Stimulated activated CD4-positive, alpha-beta T cell treated with anti-CD3 and anti-CD28 coated beads, Interleukin-15, amount 100 ng/mL, for 24 hours (primary cell): ENCODE measurements around the gene TCHH.
"Not testable (repeated sequence)": the region's sequence is repeated elsewhere in the genome, so short reads cannot be mapped to it uniquely, and the experiment has no call there.

ENCODE experiments used
- DNase-seq: peaks from one replicate; pipeline ENCODE4 v3.0.0-alpha.2; 2020

The TCHH gene

DNA sequence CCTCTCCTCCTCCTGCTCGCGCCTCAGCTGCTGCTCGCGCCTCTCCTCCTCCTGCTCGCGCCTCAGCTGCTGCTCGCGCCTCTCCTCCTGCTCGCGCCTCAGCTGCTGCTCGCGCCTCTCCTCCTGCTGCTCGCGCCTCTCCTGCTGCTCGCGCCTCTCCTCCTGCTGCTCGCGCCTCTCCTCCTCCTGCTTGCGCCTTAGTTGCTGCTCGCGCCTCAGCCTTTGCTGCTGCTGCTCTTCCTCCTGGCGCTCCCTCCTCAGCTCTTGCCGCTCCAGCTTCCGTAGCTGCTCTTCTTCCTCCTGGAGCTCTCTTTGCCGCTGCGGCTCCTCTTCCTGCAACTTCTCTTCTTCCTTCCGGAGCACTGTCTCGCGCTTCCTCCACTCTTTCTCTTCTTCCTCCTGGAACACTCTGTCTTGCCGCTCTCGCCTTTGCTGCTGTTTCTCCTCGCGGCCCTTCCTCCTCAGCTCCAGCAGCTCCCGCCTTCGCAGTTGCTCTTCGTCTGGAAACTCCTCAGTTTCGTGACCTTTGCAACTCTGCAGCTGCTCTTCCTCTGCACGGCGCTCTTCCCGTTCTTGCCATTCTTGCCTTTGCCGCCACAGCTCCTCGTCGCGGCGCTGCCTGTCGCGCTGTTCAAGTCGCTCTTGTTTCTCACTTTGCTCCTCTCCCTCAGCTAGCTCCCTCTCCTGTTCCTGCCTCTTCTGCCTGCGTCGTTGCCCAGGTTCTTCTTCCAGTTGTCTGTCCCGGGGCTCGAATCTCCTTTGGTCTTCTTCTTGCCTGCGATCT, 3.0 kb downstream of the TCHH start:
- DNase-seq: peak; percentile 30

DNA sequence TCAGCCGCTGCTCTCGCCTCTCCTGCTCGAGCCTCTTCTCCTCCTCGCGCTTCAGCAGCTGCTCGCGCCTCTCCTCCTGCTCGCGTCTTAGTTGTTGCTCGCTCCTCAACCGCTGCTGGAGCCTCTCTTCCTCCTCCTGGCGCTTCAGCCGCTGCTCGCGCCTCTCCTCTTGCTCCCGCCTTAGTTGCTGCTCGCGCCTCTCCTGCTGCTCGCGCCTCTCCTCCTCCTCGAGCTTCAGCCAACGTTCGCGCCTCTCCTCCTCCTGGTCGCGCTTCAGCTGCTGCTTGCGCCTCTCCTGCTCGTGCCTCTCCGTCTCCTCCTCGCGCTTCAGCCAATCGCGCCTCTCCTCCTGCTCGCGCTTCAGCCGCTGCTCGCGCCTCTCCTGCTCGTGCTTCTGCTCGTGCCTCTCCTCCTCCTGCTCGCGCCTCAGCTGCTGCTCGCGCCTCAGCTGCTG, 3.7 kb downstream of the TCHH start:
- peak; percentile 62 for DNase-seq

DNA sequence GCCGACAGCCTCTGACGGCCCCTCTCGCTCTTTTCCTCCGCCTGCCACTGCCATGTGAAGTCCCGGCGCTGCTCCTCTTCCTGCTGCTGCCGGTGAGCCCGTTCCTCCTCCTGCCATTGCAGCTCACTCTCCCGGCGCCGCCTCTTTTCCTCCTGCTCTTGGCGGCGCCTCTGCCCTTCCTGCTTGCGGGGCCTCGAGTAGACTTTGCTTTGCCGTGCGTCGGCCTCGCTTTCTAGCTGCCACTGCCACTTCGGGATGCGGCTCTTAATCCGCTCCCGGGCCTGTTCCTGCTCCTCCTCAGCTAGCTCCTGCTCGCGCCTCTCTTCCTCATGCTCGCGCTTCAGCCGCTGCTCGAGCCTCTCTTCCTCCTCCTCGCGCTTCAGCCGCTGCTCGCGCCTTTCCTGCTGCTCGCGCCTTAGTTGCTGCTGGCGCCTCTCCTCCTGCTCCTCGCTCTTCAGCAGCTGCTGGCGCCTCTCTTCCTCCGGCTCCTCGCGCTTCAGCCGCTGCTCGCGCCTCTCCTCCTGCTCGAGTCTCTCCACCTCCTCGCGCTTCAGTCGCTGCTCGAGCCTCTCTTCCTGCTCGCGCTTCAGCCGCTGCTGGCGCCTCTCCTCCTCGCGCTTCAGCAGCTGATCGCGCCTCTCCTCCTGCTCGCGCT, 4.3 kb downstream of the TCHH start:
- peak; percentile 57 for DNase-seq

DNA sequence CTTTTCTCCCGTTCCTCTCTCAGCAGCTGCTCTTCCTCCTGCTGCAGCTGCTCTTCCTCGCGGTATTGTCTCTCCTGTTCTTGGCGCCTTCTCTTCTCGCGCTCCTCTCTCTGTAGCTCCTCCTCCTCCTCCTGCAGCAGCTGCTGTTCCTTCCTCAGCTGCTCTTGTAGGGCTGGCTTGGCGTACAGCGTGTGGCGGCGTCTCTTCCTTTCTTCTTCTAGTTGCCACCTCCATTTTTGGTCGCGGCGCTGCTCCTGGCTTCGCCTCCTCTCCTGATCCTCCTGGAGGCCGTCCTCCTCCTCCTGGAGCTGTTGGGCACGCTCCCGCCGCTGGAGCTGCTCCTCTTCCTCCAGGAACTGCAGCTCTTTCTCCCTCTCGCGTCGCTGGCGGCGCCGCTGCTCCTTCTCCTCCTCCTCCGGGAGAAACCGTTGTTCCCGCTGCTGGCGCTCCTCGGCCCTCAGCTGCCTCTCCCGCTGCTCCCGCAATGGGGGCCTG, 4.8 kb downstream of the TCHH start:
- DNase-seq: peak; percentile 60

DNA sequence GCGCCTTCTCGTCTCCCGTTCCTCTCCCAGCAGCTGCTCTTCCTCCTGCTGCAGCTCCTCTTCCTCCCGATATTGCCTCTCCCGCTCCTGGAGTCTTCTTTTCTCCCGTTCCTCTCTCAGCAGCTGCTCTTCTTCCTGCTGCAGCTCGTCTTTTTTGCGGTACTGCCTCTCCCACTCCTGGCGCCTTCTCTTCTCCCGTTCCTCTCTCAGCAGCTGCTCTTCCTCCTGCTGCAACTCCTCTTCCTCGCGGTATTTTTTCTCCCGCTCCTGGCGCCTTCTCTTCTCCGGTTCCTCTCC, 5.3 kb downstream of the TCHH start:
- DNase-seq: no peak

DNA sequence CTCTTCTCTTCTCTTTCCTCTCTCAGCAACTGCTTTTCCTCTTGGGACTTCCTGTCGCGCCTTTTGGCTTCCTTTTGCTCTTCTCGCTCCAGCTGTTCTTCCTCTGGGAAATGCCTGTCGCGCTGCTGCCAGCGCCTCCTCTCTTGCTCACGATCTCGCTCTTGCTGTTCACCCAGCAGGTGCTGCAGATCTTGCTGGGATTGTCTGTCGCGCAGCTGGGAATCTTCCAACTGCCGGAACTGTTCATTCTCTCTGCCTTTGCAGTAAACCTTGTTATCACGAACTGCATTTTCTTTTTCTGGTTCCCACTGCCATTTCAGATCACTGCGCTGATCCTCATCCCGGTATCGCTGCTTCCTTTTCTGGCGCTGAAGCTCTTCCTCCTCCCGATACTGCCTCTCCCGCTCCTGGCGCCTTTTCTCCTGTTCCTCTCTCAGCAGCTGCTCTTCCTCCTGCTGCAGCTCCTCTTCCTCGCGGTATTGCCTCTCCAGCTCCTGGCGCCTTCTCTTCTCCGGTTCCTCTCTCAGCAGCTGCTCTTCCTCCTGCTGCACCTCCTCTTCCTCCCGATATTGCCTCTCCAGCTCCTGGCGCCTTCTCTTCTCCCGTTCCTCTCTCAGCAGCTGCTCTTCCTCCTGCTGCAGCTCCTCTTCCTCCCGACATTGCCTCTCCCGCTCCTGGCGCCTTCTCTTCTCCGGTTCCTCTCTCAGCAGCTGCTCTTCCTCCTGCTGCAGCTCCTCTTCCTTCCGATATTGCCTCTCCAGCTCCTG, 5.8 kb downstream of the TCHH start:
- peak; percentile 8 for DNase-seq

DNA sequence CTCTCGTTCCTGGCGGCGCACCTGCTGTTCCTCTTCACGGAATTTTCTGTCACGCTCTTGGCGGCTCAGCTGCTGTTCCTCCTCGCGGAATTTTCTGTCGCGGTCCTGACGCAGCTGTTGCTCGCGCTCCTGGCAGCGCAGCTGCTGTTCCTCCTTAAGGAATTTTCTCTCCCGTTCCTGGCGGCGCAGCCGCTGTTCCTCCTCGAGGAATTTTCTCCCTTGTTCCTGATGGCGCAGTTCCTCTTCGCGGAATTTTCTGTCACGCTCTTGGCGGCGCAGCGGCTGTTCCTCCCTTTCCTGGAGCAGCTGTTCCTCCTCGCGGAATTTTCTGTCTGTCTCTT, 6.4 kb downstream of the TCHH start:
- DNase-seq: peak; percentile 1

DNA sequence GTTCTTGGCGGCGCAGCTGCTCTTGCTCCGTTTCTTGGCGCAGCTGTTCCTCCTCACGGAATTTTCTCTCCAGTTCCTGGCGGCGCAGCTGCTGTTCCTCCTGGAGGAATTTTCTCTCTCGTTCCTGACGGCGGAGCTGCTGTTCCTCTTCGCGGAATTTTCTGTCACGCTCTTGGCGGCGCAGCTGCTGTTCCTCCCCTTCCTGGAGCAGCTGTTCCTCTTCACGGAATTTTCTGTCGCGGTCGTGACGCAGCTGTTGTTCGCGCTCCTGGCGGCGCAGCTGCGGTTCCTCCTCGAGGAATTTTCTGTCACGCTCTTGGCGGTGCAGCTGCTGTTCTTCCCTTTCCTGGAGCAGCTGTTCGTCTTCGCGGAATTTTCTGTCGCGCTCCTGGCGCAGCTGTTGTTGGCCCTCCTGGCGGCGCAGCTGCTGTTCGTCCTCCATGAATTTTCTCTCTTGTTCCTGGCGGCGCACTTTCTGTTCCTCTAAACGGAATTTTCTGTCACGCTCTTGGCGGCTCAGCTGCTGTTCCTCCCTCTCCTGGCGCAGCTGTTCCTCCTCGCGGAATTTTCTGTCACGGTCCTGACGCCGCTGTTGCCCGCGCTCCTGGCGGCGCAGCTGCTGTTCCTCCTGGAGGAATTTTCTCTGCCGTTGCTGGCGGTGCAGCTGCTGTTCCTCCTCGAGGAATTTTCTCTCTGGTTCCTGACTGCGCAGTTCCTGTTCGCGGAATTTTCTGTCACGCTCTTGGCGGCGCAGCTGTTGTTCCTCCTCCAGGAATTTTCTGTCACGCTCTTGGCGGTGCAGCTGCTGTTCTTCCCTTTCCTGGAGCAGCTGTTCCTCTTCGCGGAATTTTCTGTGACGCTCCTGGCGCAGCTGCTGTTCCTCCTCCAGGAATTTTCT, 7.0 kb downstream of the TCHH start:
- DNase-seq: peak; percentile 8

DNA sequence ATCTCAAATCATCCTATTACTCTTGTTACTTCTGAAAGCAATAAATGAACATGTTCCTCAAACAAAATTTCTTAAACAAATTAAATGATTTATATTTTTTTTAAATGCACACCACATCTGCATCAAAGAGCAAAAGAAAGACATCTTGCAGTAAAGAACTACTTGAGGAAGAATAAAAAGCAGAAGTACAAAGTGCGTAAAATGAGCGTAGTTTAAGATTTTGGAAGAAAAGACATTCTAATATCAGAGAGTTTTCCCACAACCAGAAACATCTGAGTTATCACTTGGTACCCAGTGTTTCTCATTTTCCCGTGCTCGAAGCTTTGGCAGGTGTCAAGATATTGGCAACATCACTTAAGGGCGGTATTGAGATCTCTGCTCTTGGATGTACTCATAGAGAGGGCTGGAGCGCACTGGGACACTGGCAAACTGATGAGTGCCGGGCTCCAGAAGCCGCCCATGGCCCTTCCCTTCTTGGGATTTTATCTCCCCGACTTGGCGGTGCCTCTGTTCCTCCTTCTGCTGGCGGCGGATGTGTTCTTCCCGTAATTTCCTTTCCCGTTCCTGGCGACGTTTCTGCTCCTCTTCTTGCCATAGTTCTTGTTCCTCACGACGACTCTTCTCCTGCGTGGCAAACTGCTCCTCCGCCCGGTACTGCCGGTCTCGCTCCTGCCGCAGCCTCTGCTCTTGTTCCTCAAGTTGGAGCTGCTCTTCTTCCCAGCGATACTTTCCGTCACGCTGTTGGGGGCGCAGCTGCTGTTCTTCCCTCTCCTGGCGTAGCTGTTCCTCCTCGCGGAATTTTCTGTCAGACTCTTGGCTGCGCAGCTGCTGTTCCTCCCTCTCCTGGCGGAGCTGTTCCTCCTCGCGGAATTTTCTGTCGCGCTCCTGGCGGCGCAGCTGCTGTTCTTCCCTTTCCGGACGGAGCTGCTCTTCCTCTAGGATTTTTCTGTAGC, 7.9 kb downstream of the TCHH start:
- peak; percentile 17 for DNase-seq

DNA sequence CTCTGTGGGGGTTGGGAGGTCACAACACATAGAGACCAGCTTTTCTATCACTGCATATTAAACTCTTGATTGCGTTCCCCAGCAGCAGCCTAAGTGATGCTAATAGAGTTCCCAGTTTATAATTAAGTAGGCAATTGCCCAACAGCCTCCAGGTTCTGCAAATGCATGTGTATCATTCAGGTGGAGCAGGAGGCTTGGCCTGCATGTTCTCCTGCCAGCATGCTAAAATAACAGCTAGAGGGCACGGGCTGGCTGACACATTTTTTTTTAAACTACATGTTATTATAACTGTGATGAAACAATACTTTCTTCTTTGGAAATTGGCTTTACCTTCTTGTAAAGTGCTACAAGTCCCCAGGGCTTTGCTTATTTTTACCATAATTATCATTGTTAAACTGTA, 10.4 kb downstream of the TCHH start:
- no peak for DNase-seq

DNA sequence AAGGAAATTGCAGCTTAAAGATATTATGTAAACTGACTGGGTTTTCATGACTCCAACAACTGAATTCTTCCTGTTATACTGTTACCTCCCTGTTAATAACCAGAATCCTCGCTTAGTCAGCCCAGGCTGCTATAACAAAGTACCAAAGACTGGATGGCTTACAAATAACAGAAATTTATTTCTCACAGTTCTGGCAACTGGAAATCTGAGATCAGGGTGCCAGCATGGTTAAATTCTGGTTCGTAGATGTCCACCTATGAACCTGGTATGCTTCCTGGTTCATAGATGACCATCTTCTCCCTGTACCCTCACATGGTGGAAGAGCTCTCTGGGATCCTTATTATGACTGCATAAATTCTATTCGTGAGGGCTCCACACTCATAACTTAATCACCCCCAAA, 18.3 kb downstream of the TCHH start:
- no peak for DNase-seq

DNA sequence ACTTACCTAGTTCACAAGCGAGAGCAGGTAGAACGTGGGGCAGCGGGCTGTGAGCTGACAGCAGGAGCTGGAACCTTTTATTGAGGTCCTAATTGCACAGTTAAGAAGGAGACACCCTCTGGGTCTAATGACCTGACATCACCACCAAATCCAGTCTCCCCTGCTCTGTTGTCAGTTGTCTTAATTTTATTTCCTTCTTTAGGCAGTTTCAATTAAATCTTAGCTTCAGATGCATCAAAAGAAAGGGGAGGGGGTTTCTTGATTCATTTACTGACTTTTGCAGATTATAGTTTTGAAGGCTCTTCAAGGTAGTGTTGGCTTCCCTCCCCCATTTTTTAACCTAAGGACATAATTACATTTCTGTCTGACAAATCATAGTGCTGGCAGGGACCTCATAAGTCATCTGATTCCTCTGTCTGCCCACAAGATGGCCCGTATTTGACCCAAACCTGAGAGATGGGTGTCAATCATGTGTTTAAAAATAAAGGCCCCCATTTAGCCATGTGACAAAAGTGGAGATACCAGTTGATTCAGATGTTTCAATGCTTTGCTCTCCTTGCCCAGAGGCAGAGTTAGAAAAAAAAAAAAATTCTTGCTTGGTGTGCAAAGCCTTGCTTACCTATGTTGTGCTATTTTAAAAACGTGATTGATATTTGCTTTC, 26.1 kb downstream of the TCHH start, which contains the start of gene TCHHL1:
TCHHL1 (minus strand) TSS at position 51 of the 661 bp plus-strand sequence. CDS start 921 bp downstream, outside the sequence.
- no peak for DNase-seq

DNA sequence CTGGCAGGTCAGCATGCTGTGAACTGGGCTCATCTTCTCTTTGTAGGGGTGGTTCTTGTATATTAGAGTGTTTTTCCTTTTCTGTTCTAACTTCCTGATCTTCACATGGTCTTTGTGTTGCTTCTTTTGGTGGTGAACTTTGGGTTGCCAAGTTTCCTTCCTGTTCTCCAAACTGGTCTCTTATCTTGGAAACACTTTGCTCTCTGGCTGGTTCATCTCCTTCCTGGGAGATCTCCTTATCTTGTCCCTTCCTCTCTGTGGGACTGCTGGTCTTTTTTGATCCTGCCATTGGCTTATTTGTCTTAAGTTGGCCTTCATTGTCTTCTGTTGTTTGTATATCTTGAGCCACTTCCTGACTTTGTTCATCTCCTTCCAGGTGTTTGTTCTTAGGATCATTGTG, 28.5 kb downstream of the TCHH start:
- no peak for DNase-seq

DNA sequence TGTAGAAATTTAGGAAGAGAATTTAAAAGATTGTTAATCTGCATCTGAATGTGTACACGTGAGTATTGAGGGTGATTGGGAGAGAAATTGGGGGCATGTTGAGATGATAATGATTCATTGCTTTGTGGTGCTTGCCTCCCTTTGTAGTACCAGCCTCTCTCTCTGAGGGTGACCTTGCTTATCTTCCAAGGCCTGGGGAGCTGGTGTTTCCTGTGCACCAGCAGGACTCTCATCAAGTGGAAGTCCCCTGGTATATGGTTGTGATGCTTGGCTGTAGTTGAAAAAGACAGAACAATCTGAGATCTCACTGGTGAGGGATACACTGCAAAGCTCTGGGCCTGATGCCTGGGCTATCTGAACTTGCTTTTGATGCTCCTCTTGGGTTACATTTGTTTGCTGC, 30.4 kb downstream of the TCHH start:
- DNase-seq: no peak

DNA sequence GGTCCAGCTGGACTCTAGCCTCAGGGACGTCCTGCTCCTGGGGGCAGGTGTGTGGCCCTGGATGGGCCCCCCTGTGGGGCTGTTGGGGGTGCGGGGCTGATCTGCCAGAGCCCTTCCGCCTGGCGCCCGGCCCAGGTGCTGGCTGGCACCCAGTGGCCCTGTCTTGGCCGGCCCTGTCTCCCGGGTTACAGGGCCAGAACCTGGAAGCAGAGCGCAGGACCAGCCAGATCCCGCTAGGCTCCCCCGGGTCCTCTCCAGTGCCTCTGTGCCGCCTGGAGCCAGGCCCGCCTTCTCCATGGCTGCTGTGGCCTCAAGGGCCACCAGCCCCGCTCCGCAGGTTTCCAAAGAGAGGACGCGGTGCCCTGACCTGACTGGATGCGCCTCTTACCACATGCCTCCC, 34.2 kb downstream of the TCHH start:
- DNase-seq: not testable (repeated sequence)

DNA sequence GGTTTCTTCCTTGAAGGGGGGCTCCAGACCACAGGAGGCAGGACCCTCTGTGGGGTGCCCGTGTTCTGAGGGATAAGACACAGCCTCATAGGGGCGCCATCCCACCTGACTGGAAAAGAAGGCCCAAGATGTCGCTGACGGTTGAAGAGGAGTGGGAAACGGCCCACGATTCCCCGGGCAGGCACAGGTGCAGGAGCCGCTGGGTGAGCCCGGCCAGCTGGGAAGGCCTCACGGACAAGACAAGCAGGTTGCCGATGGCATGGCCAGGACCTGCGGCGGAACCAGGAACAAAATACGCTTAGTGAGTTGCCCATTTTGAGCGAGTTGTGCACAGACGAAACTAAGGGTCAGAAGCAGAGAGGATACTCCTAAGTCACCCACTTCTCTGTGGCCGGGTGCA, 34.8 kb downstream of the TCHH start:
- not testable (repeated sequence) for DNase-seq

DNA sequence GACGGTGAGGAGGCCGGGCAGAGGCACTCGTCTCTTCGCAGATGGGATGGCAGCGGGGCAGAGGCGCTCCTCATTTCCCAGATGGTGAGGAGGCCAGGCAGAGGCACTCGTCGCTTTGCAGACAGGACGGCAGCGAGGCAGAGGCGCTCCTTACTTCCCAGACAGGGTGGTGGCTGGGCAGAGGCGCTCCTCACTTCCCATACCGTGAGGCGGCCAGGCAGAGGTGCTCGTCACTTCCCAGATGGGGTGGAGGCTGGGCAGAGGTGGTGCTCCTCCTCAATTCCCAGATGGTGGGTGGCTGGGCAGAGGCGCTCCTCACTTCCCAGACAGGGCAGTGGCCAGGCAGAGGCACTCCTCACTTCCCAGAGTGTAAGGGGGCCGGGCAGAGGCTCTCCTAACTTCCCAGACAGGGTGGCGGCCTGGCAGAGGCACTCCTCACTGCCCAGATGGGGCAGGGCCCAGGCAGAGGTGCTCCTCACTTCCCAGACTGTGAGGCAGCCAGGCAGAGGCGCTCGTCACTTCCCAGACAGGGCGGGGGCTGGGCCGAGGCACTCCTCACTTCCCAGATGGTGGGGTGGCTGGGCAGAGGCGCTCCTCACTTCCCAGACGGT, 36.3 kb downstream of the TCHH start:
- no peak for DNase-seq

DNA sequence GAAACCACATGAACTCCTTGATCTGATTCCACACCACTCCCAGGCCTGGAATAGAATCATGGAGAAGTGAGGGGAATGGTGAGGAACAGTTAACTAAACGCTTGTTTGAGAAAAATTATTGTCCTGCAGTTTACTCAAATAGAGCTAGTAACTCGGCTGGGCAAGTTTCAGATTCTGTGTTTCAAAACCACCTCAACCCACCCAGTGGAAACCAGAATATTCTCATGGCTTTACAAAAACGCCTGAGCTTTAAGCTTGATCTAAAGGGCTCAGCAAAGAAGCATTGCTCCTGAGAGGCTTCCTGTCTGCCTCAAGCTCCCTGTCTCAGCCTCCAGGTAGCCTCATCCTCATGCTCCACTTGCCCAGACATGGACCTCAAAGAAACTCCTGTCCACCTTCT, 42.9 kb downstream of the TCHH start:
- DNase-seq: no peak

DNA sequence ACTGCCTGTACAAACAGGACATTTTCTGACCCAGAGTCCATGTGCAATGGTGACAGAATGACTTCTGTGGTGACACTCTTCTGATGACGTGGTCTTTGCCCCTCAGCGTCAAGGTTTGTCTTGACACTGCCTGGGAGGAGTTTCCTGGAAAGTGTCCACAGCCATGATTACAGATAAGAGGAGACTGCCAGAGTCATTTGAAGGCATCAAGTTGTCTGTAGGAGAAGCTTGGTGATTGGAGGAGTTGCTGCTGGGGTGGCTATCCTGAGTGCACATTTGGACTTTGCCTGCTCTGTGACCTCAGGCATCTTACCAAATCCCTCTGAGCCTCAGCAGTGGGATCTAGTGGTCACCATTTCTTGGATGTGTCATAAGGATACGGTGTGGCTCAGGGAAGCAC, 44.1 kb downstream of the TCHH start:
- no peak for DNase-seq

DNA sequence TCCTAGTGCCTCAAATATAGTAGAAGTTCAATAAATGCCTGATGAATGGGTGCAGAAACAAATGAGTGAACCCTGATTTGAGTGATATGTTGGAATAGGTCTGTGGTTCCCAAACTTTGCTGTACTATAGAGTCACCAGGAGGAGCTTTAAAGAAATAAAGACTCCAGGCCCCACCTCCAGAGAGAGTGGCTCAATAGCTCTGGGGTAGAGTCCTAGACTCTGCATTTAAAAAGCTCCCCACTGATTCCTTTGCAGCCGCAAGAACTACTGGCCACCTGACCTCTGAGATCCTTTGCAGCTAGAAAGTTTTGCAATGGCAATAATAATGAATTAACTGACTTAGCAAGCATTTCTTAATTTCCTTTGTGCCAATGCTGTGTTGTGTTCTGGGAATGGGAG, 47.3 kb downstream of the TCHH start:
- no peak for DNase-seq

DNA sequence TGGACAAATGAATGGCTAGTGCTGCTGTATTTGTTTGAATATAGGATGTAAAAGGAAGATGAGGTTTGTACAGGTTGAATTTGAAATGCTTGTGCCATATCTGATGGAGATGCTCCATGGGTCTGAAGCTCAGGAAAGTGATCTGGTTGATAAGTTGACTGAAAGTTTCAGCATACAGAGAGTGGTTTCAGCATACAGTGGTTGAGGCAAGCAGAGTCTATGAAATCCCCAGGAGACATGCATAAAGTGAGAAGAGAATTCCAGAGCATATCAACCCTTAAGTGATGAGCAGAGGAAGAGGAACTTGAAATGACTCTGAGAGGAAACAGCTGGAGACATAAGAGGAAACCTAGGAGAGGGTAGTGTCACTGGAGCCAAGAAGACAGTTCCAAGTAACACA, 48.1 kb downstream of the TCHH start:
- DNase-seq: no peak
